Right kidney (tissue), 1 donor: ENCODE measurements around the gene CNTNAP1.
"Not testable (repeated sequence)": the region's sequence is repeated elsewhere in the genome, so short reads cannot be mapped to it uniquely, and the experiment has no call there.

ENCODE experiments used
- DNase-seq: peaks from one replicate; pipeline ENCODE4 v3.0.0-alpha.2; 2016

CNTNAP1 gene

DNA sequence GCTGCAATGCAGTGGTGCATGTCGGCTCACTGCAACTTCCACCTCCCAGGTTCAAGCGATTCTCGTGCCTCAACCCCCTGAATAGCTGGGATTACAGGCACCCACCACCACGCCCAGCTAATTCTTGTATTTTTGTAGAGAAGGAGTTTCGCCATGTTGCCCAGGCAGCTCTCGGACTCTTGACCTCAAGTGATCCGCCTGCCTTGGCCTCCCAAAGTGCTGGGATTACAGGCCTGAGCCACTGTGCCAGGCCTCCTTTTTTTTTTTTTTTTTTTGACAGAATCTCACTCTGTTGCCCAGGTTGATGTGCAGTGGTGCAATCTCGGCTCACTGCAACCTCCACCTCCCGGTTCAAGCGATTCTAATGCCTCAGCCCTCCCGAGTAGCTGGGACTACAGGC is 60.6 kb downstream of the CNTNAP1 start:
- DNase-seq: not testable (repeated sequence)

DNA sequence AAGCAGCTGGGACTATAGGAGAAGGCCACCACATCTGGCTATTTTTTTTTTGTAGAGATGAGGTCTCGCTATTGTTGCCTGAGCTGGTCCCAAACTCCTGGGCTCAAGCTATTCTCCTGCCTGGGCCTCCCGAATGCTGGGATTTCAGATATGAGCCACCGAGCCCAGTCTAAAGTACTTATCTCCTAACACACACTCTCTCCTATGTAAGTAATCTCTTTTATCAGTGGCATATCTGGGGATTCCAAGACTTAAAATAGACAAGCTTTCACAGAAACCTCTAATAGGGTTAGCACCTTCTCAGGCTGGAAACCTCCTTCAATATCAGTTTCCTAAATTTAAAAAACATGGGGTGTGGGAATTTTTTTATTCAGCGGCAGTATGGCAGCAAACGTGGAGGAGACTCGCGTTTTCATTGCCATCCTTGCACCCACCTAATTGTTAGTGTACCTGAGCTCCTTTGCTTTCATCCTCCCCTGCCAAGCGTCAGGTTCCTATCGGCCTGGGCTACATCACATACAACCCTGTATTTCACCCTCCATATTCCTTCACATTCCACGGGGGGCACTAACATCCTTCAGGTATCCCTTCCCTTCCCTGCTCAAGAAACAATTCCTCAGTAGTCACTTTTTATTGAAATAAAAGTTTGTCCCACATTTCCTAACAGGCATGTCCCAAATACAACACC is 61.4 kb downstream of the CNTNAP1 start:
- no peak for DNase-seq

DNA sequence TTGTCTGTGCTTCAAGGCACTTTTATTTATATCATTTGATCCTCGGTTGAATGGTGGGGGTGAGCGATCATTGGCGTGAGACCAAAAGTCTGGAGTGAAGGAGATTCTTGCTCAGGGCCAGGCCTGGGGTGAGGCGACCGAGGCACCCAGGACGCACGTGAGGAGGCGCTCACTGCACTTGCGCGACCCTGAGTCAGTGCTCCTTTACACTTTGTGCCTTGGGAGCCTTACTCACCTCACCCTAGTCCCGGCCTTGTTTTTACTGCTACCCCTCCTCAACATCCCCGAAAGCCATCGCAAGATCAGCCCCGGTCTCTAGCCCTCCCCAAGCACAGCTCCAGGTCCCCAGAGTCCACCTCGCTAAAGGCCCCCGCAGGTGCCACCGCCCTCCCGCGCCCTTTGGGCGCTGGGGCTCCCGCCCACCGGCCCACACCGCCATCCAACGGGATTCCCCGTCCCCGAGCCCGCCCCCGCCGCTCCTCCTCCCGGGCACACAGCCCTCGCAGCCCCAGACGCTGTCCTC is 62.0 kb downstream of the CNTNAP1 start:
- DNase-seq: peak; percentile 78

DNA sequence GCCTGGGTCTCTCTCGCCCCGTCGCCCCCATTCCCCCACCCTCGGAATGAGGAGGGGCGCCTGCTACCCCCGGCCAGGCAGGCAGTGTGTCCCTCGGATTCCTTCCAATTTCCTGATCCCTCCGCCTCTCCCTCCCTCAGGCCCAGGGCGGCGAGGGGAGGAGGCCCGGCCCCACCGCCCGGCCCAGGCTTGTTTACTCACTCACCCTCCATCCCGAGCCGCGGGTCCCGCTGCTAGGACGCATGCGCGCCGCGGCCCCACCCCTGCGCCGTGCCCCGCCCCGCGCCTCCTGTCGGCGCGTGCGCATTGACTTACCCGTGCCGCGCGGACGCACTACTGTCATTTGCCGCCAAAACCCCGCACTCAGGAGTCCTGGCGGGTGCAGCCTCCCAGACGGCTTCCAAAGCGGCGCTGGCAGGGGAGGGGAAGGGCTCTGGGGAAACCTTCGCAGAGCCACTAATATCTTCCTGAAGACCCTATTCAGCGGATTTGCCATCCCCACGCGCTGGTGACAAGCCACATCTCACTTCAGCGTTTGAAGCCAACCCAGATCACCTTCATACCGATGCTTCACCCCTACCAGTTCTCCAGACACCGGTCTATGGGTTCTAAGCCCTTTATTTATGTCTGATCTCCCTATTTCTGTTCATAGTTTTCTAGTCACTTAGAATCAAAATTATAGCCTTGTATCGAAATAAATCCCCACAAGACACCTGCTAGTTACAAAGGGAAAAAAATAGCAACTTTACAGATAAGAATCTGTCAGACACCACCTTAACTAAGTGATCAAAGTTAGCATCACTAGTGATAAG is 62.7 kb downstream of the CNTNAP1 start, which contains the start of gene EZH1:
Gene EZH1 (minus strand): TSS at position 235 of the 812 bp plus-strand sequence. CDS start 16,099 bp downstream, outside the sequence.
- DNase-seq: peak; percentile 95

DNA sequence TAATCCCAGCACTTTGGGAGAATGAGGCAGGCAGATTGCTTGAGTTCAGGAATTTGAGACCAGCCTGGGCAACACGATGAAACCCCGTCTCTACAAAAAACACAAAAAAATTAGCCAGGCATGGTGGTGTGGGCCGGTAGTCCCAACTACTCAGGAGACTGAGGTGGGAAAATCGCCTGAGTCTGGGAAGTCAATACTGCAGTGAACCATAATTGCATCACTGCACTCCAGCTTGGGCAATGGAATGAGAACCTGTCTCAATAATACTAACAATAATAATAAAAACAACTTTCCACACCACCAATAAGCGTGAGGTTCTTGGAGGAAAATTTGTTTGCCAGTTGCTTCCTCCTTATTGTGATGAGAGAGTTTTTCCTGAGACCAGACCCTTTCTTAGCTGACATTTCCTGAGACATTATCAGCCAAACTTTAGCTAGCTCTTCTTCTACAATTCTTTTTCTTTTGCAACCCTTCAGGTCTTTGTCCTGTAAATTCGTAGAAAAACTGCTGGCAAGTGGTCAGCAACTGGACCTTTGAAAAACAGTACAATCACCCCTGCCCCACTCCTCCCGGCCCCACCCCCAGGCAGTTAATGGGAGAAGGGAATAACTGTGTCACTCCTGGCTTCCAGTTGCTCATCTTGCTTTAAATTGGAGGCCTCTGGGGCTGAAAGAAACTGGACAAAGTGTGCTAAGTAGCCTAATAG is 66.0 kb downstream of the CNTNAP1 start:
- DNase-seq: no peak

DNA sequence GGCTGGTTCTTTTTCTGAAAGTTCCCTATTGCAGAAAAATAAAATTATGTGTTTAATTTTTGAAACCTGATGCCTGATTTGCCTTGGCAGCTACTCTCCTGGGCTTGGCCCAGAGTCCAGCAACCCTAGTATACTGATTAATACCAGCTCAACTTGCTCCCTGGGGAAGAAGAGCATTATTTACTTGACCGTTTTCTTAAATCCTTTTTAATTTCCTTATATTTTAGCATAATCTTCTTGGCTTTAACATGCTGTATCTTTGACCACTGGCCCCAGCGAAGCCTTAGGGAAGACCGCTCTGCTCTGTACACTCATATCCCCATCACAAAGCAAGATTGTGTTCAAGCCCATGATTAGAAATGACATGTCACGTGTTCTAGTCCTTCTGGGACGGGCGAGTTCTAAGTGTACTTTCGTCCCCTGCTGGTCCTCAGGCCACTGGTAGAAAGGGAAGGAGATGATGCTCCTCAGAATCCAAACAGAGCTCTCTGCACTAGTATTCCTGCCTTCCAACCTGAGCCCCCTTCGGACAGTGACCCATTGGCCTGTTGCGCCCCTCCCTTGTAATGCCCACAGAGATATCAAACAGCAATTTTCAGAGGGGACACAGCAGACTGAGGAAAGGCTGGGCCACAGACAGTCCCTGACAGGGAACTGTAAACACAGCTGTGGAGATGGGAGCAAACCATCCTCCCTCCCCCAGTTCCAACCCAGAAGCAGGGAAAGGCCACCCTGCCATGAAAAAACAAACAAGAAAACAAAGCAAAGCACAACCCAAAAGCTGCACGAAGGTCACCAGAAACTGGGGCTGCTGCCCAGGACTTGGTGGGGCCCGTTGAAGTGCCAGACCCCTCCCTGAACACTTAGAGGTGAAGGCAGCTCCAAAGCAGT is 66.8 kb downstream of the CNTNAP1 start:
- no peak for DNase-seq
